ENCODE measurements around the gene FLNC.

DNA sequence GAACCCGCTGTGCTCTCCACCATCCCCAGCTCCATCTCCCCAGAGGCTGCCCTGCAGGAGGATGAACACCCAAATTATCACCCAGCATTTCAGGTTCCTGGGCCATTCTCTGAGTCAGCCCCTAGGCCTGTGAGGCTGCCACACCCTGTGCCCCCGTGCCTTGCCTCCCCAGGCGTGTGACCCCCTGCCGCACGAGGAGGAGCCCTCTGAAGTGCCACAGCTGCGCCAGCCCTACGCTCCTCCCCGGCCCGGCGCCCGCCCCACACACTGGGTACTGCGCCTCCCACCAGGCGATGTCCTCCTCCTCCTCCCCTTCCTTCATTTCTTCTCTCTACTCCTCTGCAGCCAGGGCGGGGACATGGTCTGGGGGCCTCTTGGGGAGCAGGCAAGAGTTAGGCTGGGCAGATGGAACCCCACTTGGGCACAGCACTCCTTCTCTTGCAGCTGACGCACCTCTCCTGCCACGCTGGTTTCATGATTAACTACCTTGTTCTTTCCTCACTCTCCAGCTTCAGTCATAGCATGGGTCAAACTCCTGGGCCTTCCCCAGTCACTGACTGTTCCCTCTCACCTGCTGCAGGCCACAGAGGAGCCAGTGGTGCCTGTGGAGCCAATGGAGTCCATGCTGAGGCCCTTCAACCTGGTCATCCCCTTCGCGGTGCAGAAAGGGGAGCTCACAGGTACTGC, 19.7 kb downstream of the FLNC start:
- no peak for TF ChIP-seq POLR2AphosphoS5 (IDR thresholded peaks at IDR 0.05; ENCODE audit: low read depth, low read length)
- no peak for TF ChIP-seq POLR2A (IDR thresholded peaks at IDR 0.05; ENCODE audit: low read depth, low read length)
- no peak for TF ChIP-seq TAF1 (IDR thresholded peaks at IDR 0.05; ENCODE audit: borderline replicate concordance, low read depth, low read length)
